Smooth muscle cell (in vitro differentiated cells): ENCODE data around the gene BCLAF1. TPM values are rescaled to one million over a fixed set of nuclear protein-coding genes. Genes with fewer than 3 reads are reported as not detected.
A peak's percentile ranks its signal among the peaks of the same experiment; 100 is the strongest.

Source experiments
- DNase-seq: peaks from one replicate; lab custom pipeline; 2025; ENCODE audit not compliant: unreplicated experiment; lab: John Stamatoyannopoulos, UW
- H2AFZ ChIP-seq: fragments of 200-600 bp; sonication (generic); 2 replicates; pipeline ENCODE4 v1.6.0; 2016; ENCODE audit warnings: antibody characterized with exemption, low read depth, mild to moderate bottlenecking
- H3F3A ChIP-seq: fragments of 200-600 bp; sonication (generic); 2 replicates; pipeline ENCODE4 v1.6.0; 2017; ENCODE audit warnings: antibody characterized with exemption, low read depth
- H3K27ac ChIP-seq: fragments of 200-600 bp; sonication (generic); 2 replicates; pipeline ENCODE4 v1.5.1; 2016; ENCODE audit warnings: low read depth, mild to moderate bottlenecking
- H3K27me3 ChIP-seq: fragments of 200-600 bp; sonication (generic); 2 replicates; pipeline ENCODE4 v1.6.1; 2016; ENCODE audit warnings: low read depth, mild to moderate bottlenecking
- H3K36me3 ChIP-seq: fragments of 200-600 bp; sonication (generic); 2 replicates; pipeline ENCODE4 v1.5.1; 2016; ENCODE audit warnings: low read depth
- H3K4me1 ChIP-seq: fragments of 200-600 bp; sonication (generic); 2 replicates; pipeline ENCODE4 v1.5.1; 2016; ENCODE audit warnings: low read depth
- H3K4me2 ChIP-seq: fragments of 200-600 bp; sonication (generic); 2 replicates; pipeline ENCODE4 v1.6.0; 2016; ENCODE audit warnings: mild to moderate bottlenecking
- H3K4me3 ChIP-seq: fragments of 200-600 bp; sonication (generic); 2 replicates; pipeline ENCODE4 v1.5.1; 2016; ENCODE audit warnings: mild to moderate bottlenecking
- H3K79me2 ChIP-seq: fragments of 200-600 bp; sonication (generic); 2 replicates; pipeline ENCODE4 v1.6.0; 2016; ENCODE audit warnings: low read depth, mild to moderate bottlenecking
- H3K9ac ChIP-seq: fragments of 200-600 bp; sonication (generic); 2 replicates; pipeline ENCODE4 v1.6.0; 2016; ENCODE audit warnings: low read depth
- H3K9me3 ChIP-seq: fragments of 200-600 bp; sonication (generic); replicated peaks from 2 replicates; pipeline ENCODE4 v1.5.1; 2016; ENCODE audit warnings: low read depth
- H4K20me1 ChIP-seq: fragments of 200-600 bp; sonication (generic); 2 replicates; pipeline ENCODE4 v1.6.0; 2016; ENCODE audit warnings: low read depth
- WGBS: methylation state at CpG from one replicate; pipeline ENCODE4 v1.1.7; 2016; ENCODE audit warnings: low lambda C conversion rate; 5-methylcytosine and 5-hydroxymethylcytosine counted together
- polyA plus RNA-seq: library from polyadenylated mRNA; unstranded; fragments of >200 nt; fragmentation: Nextera tagmentation; extraction: Ambion mirVana; gene quantifications from 2 replicates; pipeline ENCODE4 v1.2.1, GENCODE V29; 2016
- total RNA-seq: library from RNA; depleted of rRNA; stranded (reverse); fragments of >200 nt; gene quantifications from 2 replicates; pipeline ENCODE4 v1.2.3, GENCODE V29; 2014
- TF ChIP-seq, protein P1 (sequence below): fragments of 200-600 bp; sonication (generic); IDR thresholded peaks from 2 replicates; pipeline ENCODE4 v1.5.1; 2017; ENCODE audit warnings: borderline replicate concordance, mild to moderate bottlenecking, antibody characterized with exemption; ENCODE audit not compliant: insufficient read depth, poor library complexity, severe bottlenecking

The BCLAF1 gene
- total and polyA plus RNA-seq, 2 experiments from 2014 or later, result 61.1 to 151 TPM

- H3K4me2 ChIP-seq, result no peak overlapping the region
- no peak overlapping the region for H3K4me3 ChIP-seq
- no peak overlapping the region for H3K27ac ChIP-seq
- no peaks in the 10 kb centered on the region for H4K20me1 ChIP-seq
- no peaks in the 10 kb centered on the region for H3K79me2 ChIP-seq
- 82% methylated on average over 10 of the region's 10 CpGs for WGBS
- DNase-seq, result no peak
- peaks cover 4% of the 10 kb centered on the region for H3F3A ChIP-seq
- no peak overlapping the region for H3K9ac ChIP-seq
- no peaks in the 10 kb centered on the region for H3K9me3 ChIP-seq
- peaks cover 7% of the 10 kb centered on the region for H3K4me1 ChIP-seq
- no peaks in the 10 kb centered on the region for H3K36me3 ChIP-seq
- TF ChIP-seq, protein P1, sequence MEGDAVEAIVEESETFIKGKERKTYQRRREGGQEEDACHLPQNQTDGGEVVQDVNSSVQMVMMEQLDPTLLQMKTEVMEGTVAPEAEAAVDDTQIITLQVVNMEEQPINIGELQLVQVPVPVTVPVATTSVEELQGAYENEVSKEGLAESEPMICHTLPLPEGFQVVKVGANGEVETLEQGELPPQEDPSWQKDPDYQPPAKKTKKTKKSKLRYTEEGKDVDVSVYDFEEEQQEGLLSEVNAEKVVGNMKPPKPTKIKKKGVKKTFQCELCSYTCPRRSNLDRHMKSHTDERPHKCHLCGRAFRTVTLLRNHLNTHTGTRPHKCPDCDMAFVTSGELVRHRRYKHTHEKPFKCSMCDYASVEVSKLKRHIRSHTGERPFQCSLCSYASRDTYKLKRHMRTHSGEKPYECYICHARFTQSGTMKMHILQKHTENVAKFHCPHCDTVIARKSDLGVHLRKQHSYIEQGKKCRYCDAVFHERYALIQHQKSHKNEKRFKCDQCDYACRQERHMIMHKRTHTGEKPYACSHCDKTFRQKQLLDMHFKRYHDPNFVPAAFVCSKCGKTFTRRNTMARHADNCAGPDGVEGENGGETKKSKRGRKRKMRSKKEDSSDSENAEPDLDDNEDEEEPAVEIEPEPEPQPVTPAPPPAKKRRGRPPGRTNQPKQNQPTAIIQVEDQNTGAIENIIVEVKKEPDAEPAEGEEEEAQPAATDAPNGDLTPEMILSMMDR, result no peak
- H2AFZ ChIP-seq, result peak overlapping the region; percentile 65
- no peaks in the 10 kb centered on the region for H3K27me3 ChIP-seq
Measured at GRCh38 chr6:136324686-136325380, 35.2 kb upstream of the BCLAF1 start.

DNA sequence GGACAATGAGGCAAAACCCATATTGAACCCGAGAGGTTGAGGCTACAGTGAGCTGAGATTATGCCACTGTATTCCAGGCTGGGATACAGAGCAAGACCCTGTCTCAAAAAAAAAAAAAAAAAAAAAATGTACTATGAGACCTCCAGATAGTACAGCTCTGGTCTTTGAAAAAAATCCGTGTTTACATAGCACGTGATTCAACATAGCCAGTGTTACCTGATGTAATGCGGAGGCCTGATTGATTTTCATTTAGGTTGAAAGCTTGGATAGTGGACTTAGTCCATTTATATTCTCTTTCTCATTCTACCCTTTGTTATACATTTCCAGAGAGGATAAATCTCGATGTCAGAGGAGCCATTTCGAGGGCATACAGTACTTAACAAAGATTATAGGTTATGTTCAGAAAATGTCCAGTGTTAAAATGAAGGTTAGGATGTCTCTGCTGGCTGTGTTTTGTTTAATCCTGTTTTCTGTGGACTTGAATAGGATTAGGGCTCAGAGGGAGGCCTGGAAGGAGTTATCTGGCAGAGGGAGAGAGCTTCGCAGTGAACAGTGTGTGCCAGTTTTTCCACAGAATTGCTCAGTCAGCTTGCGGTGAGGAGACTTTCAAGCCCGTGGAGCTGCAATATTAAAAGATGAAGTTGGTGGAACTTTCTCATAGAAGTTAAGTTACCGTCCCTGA lies 33.9 kb upstream of the BCLAF1 start:
- Histone ChIP-seq H2AFZ (peak overlapping the region; percentile 38), H3K4me2 (no peak overlapping the region)

DNA sequence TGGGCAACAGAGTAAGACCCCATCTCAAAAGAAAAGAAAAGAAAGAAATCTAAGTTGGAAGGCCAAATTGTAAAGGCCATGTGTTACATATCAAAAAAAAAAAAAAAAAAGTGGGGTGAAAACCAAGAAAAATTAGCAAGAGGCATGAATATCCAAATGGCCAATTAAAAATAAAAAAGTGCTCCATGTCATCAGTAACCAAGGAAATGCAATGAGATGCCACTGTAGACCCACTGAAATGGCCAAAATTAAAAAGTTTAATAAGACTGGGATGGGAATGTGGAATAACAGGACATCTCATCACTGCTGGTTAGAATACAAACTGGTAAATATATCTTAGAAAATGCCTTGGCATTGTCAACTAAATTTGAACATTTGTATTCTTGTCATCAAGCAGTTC lies 30.1 kb upstream of the BCLAF1 start:
- Histone ChIP-seq H3K27ac (no peak overlapping the region), H3K27me3 (peaks cover 3% of the 10 kb centered on the region)
- TF ChIP-seq, protein P1, result no peak

More for the DNA sequence above, 33.9 kb upstream of the BCLAF1 start:
- WGBS, result 55% methylated on average over 10 of the region's 10 CpGs
- Histone ChIP-seq H3K36me3 (no peaks in the 10 kb centered on the region), H3K27me3 (no peaks in the 10 kb centered on the region), H3K9me3 (no peaks in the 10 kb centered on the region), H4K20me1 (no peaks in the 10 kb centered on the region), H3K27ac (no peak overlapping the region), H3K4me3 (no peak overlapping the region), H3K4me1 (peaks cover 7% of the 10 kb centered on the region), H3F3A (peaks cover 4% of the 10 kb centered on the region), H3K79me2 (no peaks in the 10 kb centered on the region), H3K9ac (no peak overlapping the region)
- TF ChIP-seq, protein P1, result no peak
- no peak for DNase-seq

GRCh38 chr6:136318676-136319075 lies 29.0 kb upstream of the BCLAF1 start:
- H3K4me1 ChIP-seq, result no peaks in the 10 kb centered on the region
- no peak for DNase-seq

More for the DNA sequence above, 30.1 kb upstream of the BCLAF1 start:
- Histone ChIP-seq H3F3A (peaks cover 4% of the 10 kb centered on the region), H3K79me2 (no peaks in the 10 kb centered on the region), H3K36me3 (no peaks in the 10 kb centered on the region), H3K4me2 (no peak overlapping the region), H2AFZ (no peak overlapping the region), H3K9me3 (no peaks in the 10 kb centered on the region), H3K9ac (no peak overlapping the region), H3K4me3 (no peak overlapping the region), H3K4me1 (peaks cover under 1% of the 10 kb centered on the region), H4K20me1 (no peaks in the 10 kb centered on the region)
- no peak for DNase-seq

More at GRCh38 chr6:136318676-136319075, 29.0 kb upstream of the BCLAF1 start:
- H3K4me2 ChIP-seq, result no peak overlapping the region
- 77% methylated on average over 4 of the region's 4 CpGs for WGBS
- peaks cover 4% of the 10 kb centered on the region for H3K27me3 ChIP-seq
- TF ChIP-seq, protein P1, result no peak
- no peaks in the 10 kb centered on the region for H3K79me2 ChIP-seq
- no peak overlapping the region for H3K9ac ChIP-seq
- H4K20me1 ChIP-seq, result no peaks in the 10 kb centered on the region
- no peak overlapping the region for H3K27ac ChIP-seq
- no peak overlapping the region for H2AFZ ChIP-seq
- H3K4me3 ChIP-seq, result no peak overlapping the region
- no peaks in the 10 kb centered on the region for H3F3A ChIP-seq
- H3K9me3 ChIP-seq, result no peaks in the 10 kb centered on the region
- H3K36me3 ChIP-seq, result no peaks in the 10 kb centered on the region
